OCI-LY3 (cell line): ENCODE measurements around the gene TEAD1.

Experiments used
- EZH2phosphoT487 ChIP-seq: fragments of 200-600 bp; shearing (Covaris generic); IDR thresholded peaks from 2 replicates; pipeline ENCODE4 v1.6.1; 2018; ENCODE audit warnings: antibody characterized with exemption, mixed run types, low read depth
- TF ChIP-seq, protein P1 (sequence below): fragments of 200-600, 300-600 bp; sonication (generic); IDR thresholded peaks from 2 replicates; pipeline ENCODE4 v1.5.1; 2014; ENCODE audit warnings: antibody characterized with exemption, low read length, low read depth

DNA sequence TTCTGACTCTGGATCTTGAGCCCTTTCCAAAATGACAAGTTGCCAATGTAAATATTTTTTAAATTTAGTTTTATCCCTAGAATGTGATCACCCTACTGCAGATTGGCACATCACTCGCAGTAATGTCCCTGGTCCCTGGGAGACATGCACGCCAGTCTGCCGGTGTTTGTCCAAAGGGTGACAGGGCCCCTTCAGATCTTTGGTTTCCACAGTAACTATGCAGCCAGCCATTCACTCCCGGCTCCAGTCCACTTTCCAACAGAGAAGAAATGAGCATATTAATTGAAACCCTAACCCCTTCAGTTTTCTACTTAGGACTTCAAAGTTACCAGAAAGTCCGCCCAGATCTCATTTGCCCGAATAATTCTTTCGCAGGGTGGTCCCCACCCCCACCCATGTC is 309.1 kb downstream of the TEAD1 start:
- TF ChIP-seq, protein P1, sequence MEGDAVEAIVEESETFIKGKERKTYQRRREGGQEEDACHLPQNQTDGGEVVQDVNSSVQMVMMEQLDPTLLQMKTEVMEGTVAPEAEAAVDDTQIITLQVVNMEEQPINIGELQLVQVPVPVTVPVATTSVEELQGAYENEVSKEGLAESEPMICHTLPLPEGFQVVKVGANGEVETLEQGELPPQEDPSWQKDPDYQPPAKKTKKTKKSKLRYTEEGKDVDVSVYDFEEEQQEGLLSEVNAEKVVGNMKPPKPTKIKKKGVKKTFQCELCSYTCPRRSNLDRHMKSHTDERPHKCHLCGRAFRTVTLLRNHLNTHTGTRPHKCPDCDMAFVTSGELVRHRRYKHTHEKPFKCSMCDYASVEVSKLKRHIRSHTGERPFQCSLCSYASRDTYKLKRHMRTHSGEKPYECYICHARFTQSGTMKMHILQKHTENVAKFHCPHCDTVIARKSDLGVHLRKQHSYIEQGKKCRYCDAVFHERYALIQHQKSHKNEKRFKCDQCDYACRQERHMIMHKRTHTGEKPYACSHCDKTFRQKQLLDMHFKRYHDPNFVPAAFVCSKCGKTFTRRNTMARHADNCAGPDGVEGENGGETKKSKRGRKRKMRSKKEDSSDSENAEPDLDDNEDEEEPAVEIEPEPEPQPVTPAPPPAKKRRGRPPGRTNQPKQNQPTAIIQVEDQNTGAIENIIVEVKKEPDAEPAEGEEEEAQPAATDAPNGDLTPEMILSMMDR = no peak
- no peak for TF ChIP-seq EZH2phosphoT487
